OCI-LY7 (cell line): ENCODE data around the gene SNX27. TPM values are rescaled to one million over a fixed set of nuclear protein-coding genes. Genes with fewer than 3 reads are reported as not detected.

Experiments used
- BruUV-seq: library from RNA; stranded (reverse); fragments of 400-500 nt; replicated peaks from 2 replicates; lab custom pipeline; 2021; lab: Mats Ljungman, UMichigan
- CTCF ChIA-PET: fragments of 300-600 bp; sonication (Branson Sonifier 250); formaldehyde crosslinking; loops from one replicate; lab custom pipeline; 2022; ENCODE audit warnings: antibody characterized with exemption; ENCODE audit not compliant: unreplicated experiment; lab: Charles Lee
- POLR2A ChIA-PET: fragments of 300-600 bp; sonication (Branson Sonifier 250); formaldehyde crosslinking; loops from one replicate; lab custom pipeline; 2022; ENCODE audit warnings: antibody characterized with exemption; lab: Charles Lee
- DNase-seq: peaks from one replicate; pipeline ENCODE4 v3.0.0-alpha.2; 2015; ENCODE audit warnings: low spot score
- H2AFZ ChIP-seq: fragments of 200-600 bp; sonication (generic), shearing (Covaris generic); 2 replicates; pipeline ENCODE4 v1.6.1; 2014; ENCODE audit warnings: mild to moderate bottlenecking, antibody characterized with exemption, low read length, moderate library complexity
- H3K27ac ChIP-seq: fragments of 200-600 bp; sonication (generic); 2 replicates; pipeline ENCODE4 v1.5.1; 2014; ENCODE audit warnings: mixed run types, low read depth, mild to moderate bottlenecking, moderate library complexity, low read length, inconsistent platforms; ENCODE audit not compliant: poor library complexity, severe bottlenecking
- H3K36me3 ChIP-seq: fragments of 200-600 bp; sonication (generic); 2 replicates; pipeline ENCODE4 v1.6.1; 2014; ENCODE audit warnings: mild to moderate bottlenecking, antibody characterized with exemption, low read length, moderate library complexity, mixed read lengths; ENCODE audit not compliant: insufficient read depth
- H3K4me1 ChIP-seq: fragments of 200-600 bp; sonication (generic); 2 replicates; pipeline ENCODE4 v1.5.1; 2014; ENCODE audit warnings: mild to moderate bottlenecking, low read length; ENCODE audit not compliant: insufficient read depth, poor library complexity, severe bottlenecking
- H3K4me2 ChIP-seq: fragments of 200-600 bp; sonication (generic); 2 replicates; pipeline ENCODE4 v1.6.1; 2014; ENCODE audit warnings: mild to moderate bottlenecking, low read length
- H3K4me3 ChIP-seq: fragments of 200-600 bp; sonication (generic); 2 replicates; pipeline ENCODE4 v1.5.1; 2014; ENCODE audit warnings: mild to moderate bottlenecking, low read depth, low read length; ENCODE audit not compliant: poor library complexity, severe bottlenecking
- H3K79me2 ChIP-seq: fragments of 200-600 bp; sonication (generic); 2 replicates; pipeline ENCODE4 v1.6.1; 2016; ENCODE audit warnings: low read depth, mild to moderate bottlenecking, low read length, moderate library complexity, mixed read lengths; ENCODE audit not compliant: insufficient read depth
- H3K9me2 ChIP-seq: fragments of 200-600 bp; sonication (generic); 2 replicates; pipeline ENCODE4 v1.6.1; 2016; ENCODE audit warnings: mild to moderate bottlenecking, low read length, mixed read lengths; ENCODE audit not compliant: insufficient read depth
- H3K9me3 ChIP-seq: fragments of 200-600 bp; sonication (generic); 2 replicates; pipeline ENCODE4 v1.6.1; 2014; ENCODE audit warnings: mild to moderate bottlenecking, mixed run types, low read length, mixed read lengths
- H4K20me1 ChIP-seq: fragments of 200-600 bp; sonication (generic); 2 replicates; pipeline ENCODE4 v1.6.1; 2014; ENCODE audit warnings: mild to moderate bottlenecking, antibody characterized with exemption, low read length, moderate library complexity, mixed read lengths; ENCODE audit not compliant: insufficient read depth
- EZH2phosphoT487 ChIP-seq: fragments of 200-600 bp; sonication (generic); IDR thresholded peaks from 2 replicates; pipeline ENCODE4 v1.6.1; 2018; ENCODE audit warnings: low read depth, borderline replicate concordance, mild to moderate bottlenecking, mixed run types, antibody characterized with exemption, low read length, moderate library complexity, mixed read lengths
- intact Hi-C: fragments of 100-400 bp; cut with micrococcal nuclease; formaldehyde crosslinking; loops from one replicate; pipeline ENCODE4 v1.10.0; 2022; ENCODE audit not compliant: unreplicated experiment
- total RNA-seq, 2 experiments: library from RNA; depleted of rRNA in 1 of 2; stranded (reverse); fragments of >200 nt in 1 of 2; shearing (Covaris generic) in 1 of 2; gene quantifications; 2 replicates each; pipeline ENCODE4 v1.2.3, GENCODE V29; 2014 to 2022
- TF ChIP-seq, protein P1 (sequence below): fragments of 200-600 bp; sonication (generic); conservative IDR thresholded peaks from 2 replicates; pipeline ENCODE4 v1.5.1; 2014; ENCODE audit warnings: mild to moderate bottlenecking, antibody characterized with exemption, low read length, moderate library complexity, mixed read lengths

SNX27 gene
- total RNA-seq, 2 experiments from 2014 or later, result 16.4 to 32.0 TPM

- no peaks in the 10 kb centered on the region for H3K9me2 ChIP-seq
- no peak for TF ChIP-seq EZH2phosphoT487
- TF ChIP-seq, protein P1, sequence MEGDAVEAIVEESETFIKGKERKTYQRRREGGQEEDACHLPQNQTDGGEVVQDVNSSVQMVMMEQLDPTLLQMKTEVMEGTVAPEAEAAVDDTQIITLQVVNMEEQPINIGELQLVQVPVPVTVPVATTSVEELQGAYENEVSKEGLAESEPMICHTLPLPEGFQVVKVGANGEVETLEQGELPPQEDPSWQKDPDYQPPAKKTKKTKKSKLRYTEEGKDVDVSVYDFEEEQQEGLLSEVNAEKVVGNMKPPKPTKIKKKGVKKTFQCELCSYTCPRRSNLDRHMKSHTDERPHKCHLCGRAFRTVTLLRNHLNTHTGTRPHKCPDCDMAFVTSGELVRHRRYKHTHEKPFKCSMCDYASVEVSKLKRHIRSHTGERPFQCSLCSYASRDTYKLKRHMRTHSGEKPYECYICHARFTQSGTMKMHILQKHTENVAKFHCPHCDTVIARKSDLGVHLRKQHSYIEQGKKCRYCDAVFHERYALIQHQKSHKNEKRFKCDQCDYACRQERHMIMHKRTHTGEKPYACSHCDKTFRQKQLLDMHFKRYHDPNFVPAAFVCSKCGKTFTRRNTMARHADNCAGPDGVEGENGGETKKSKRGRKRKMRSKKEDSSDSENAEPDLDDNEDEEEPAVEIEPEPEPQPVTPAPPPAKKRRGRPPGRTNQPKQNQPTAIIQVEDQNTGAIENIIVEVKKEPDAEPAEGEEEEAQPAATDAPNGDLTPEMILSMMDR, result no peak
- H3K27ac ChIP-seq, result no peak overlapping the region
- DNase-seq, result no peak
- H3K4me1 ChIP-seq, result no peaks in the 10 kb centered on the region
- no peak overlapping the region for H3K4me3 ChIP-seq
- H4K20me1 ChIP-seq, result no peaks in the 10 kb centered on the region
- peaks cover 10% of the 10 kb centered on the region for H3K36me3 ChIP-seq
- no peaks in the 10 kb centered on the region for H3K9me3 ChIP-seq
- no peak overlapping the region for H2AFZ ChIP-seq
- POLR2A ChIA-PET, result no interaction called here
- no peak overlapping the region for H3K4me2 ChIP-seq
- H3K79me2 ChIP-seq, result no peaks in the 10 kb centered on the region
- intact Hi-C loops, result no loop called here
- CTCF ChIA-PET, result no interaction called here
- no TSS peak for BruUV-seq
Measured at GRCh38 chr1:151638074-151638775, 26.4 kb downstream of the SNX27 start.

DNA sequence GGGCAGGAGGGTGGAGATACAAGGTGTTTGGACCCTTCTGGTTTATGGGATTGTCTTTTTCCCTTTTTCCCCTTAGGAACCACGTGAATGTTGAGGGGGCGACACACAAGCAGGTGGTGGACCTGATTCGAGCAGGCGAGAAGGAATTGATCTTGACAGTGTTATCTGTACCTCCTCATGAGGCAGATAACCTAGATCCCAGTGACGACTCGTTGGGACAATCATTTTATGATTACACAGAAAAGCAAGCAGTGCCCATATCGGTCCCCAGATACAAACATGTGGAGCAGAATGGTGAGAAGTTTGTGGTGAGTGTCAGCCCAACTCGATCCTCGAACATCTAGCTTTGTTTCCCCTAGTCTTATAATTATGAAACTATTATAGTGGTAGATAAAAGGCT is 27.0 kb downstream of the SNX27 start:
- H3K79me2 ChIP-seq, result no peaks in the 10 kb centered on the region
- no peaks in the 10 kb centered on the region for H3K4me1 ChIP-seq
- POLR2A ChIA-PET, result interaction anchor here (1.0 kb wide), 1 partner anchor 88 kb away, joined by 3 read pairs; no protein-coding TSS in a partner anchor
- DNase-seq, result no peak
- H4K20me1 ChIP-seq, result no peaks in the 10 kb centered on the region
- no peaks in the 10 kb centered on the region for H3K9me2 ChIP-seq
- intact Hi-C loops, result no loop called here
- no peak overlapping the region for H3K4me3 ChIP-seq
- H3K27ac ChIP-seq, result no peak overlapping the region
- TF ChIP-seq, protein P1, result no peak
- no peak for TF ChIP-seq EZH2phosphoT487
- no peak overlapping the region for H2AFZ ChIP-seq
- H3K4me2 ChIP-seq, result no peak overlapping the region
- no TSS peak for BruUV-seq
- no peaks in the 10 kb centered on the region for H3K9me3 ChIP-seq
- H3K36me3 ChIP-seq, result peaks cover 10% of the 10 kb centered on the region
- CTCF ChIA-PET, result no interaction called here

DNA sequence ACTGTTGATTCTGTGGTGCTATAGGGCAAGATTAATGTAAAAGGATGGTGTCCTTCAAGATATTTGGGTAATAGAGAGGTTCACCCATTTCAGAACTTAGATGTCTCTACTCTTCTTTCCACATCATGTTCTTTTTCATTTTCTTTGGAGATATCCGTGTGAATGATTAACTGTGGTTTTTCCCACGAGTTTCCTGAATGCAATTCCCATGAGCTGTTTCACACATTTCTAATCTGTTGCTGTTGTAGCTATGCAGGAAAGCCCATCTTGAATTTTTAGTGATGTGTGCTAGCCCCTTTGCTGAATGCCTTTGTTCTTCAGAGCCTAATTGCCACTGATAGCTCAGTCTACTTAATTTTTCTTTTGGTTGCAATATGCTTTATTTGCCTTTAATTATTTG is 27.6 kb downstream of the SNX27 start:
- Histone ChIP-seq H3K4me2 (no peak overlapping the region), H3K4me3 (no peak overlapping the region), H3K79me2 (no peaks in the 10 kb centered on the region), H4K20me1 (no peaks in the 10 kb centered on the region), H3K9me2 (no peaks in the 10 kb centered on the region), H3K27ac (no peak overlapping the region), H2AFZ (no peak overlapping the region), H3K9me3 (no peaks in the 10 kb centered on the region), H3K4me1 (no peaks in the 10 kb centered on the region), H3K36me3 (peaks cover 10% of the 10 kb centered on the region)
- intact Hi-C loops, result no loop called here
- ChIA-PET CTCF (no interaction called here), POLR2A (interaction anchor here (0.6 to 1.0 kb wide), 2 partner anchors 88 to 106 kb away, joined by 3 read pairs; no protein-coding TSS in a partner anchor)
- TF ChIP-seq, protein P1, result no peak
- TF ChIP-seq EZH2phosphoT487, result no peak
- DNase-seq, result no peak
- no TSS peak for BruUV-seq
